Measurements from ENCODE around the gene MYBPC3.

The MYBPC3 gene

GRCh38 chr11:47369676-47370075 lies 17.2 kb upstream of the MYBPC3 start:
- Histone ChIP-seq H3K4me3 (ENCODE audit: low read depth in 1 of 2, low read length in 2 of 2) (no peak overlapping the region), H3K4me1 (ENCODE audit: control insufficient read depth in 1 of 2, insufficient read depth in 2 of 2, low read length in 2 of 2) (no peaks in the 10 kb centered on the region), H3K9me3 (ENCODE audit: control insufficient read depth in 1 of 2, low read length in 2 of 2) (no peaks in the 10 kb centered on the region), H3K27me3 (ENCODE audit: low read depth, low read length) (no peaks in the 10 kb centered on the region), H3K36me3 (ENCODE audit: control insufficient read depth in 1 of 2, insufficient read depth in 2 of 2, low read length in 2 of 2) (no peaks in the 10 kb centered on the region), H3K27ac (ENCODE audit: low read length) (no peak overlapping the region)

- Histone ChIP-seq H3K27me3 (ENCODE audit: low read depth, low read length) (no peaks in the 10 kb centered on the region), H3K4me1 (ENCODE audit: control insufficient read depth in 1 of 2, insufficient read depth in 2 of 2, low read length in 2 of 2) (no peaks in the 10 kb centered on the region), H3K9me3 (ENCODE audit: control insufficient read depth in 1 of 2, low read length in 2 of 2) (no peaks in the 10 kb centered on the region), H3K36me3 (ENCODE audit: control insufficient read depth in 1 of 2, insufficient read depth in 2 of 2, low read length in 2 of 2) (no peaks in the 10 kb centered on the region), H3K4me3 (ENCODE audit: low read depth in 1 of 2, low read length in 2 of 2) (no peak overlapping the region), H3K27ac (ENCODE audit: low read length) (no peak overlapping the region)
Observed at GRCh38 chr11:47366020-47366490, 13.6 kb upstream of the MYBPC3 start.

GRCh38 chr11:47361419-47361818 lies 8.9 kb upstream of the MYBPC3 start:
- Histone ChIP-seq H3K27ac (ENCODE audit: low read length) (no peak overlapping the region), H3K4me3 (ENCODE audit: low read depth in 1 of 2, low read length in 2 of 2) (no peak overlapping the region), H3K9me3 (ENCODE audit: control insufficient read depth in 1 of 2, low read length in 2 of 2) (no peaks in the 10 kb centered on the region), H3K36me3 (ENCODE audit: control insufficient read depth in 1 of 2, insufficient read depth in 2 of 2, low read length in 2 of 2) (no peaks in the 10 kb centered on the region), H3K27me3 (ENCODE audit: low read depth, low read length) (no peaks in the 10 kb centered on the region), H3K4me1 (ENCODE audit: control insufficient read depth in 1 of 2, insufficient read depth in 2 of 2, low read length in 2 of 2) (no peaks in the 10 kb centered on the region)

- Histone ChIP-seq H3K4me3 (ENCODE audit: low read depth in 1 of 2, low read length in 2 of 2) (no peak overlapping the region), H3K36me3 (ENCODE audit: control insufficient read depth in 1 of 2, insufficient read depth in 2 of 2, low read length in 2 of 2) (no peaks in the 10 kb centered on the region), H3K27ac (ENCODE audit: low read length) (no peak overlapping the region), H3K4me1 (ENCODE audit: control insufficient read depth in 1 of 2, insufficient read depth in 2 of 2, low read length in 2 of 2) (no peaks in the 10 kb centered on the region), H3K27me3 (ENCODE audit: low read depth, low read length) (no peaks in the 10 kb centered on the region), H3K9me3 (ENCODE audit: control insufficient read depth in 1 of 2, low read length in 2 of 2) (no peaks in the 10 kb centered on the region)
Observed at GRCh38 chr11:47360341-47360740, 7.8 kb upstream of the MYBPC3 start.

GRCh38 chr11:47359586-47359985 lies 7.1 kb upstream of the MYBPC3 start:
- Histone ChIP-seq H3K36me3 (ENCODE audit: control insufficient read depth in 1 of 2, insufficient read depth in 2 of 2, low read length in 2 of 2) (no peaks in the 10 kb centered on the region), H3K4me1 (ENCODE audit: control insufficient read depth in 1 of 2, insufficient read depth in 2 of 2, low read length in 2 of 2) (peaks cover 0 to 2% of the 10 kb centered on the region in 2 donors)

GRCh38 chr11:47359162-47359561 lies 6.7 kb upstream of the MYBPC3 start:
- Histone ChIP-seq H3K27ac (ENCODE audit: low read length) (no peak overlapping the region), H3K4me3 (ENCODE audit: low read depth in 1 of 2, low read length in 2 of 2) (no peak overlapping the region), H3K36me3 (ENCODE audit: control insufficient read depth in 1 of 2, insufficient read depth in 2 of 2, low read length in 2 of 2) (no peaks in the 10 kb centered on the region), H3K27me3 (ENCODE audit: low read depth, low read length) (no peaks in the 10 kb centered on the region), H3K4me1 (ENCODE audit: control insufficient read depth in 1 of 2, insufficient read depth in 2 of 2, low read length in 2 of 2) (peaks cover 0 to 4% of the 10 kb centered on the region in 2 donors), H3K9me3 (ENCODE audit: control insufficient read depth in 1 of 2, low read length in 2 of 2) (no peaks in the 10 kb centered on the region)

More at GRCh38 chr11:47359586-47359985, 7.1 kb upstream of the MYBPC3 start:
- no peaks in the 10 kb centered on the region for H3K27me3 ChIP-seq (ENCODE audit: low read depth, low read length)
- H3K9me3 ChIP-seq (ENCODE audit: control insufficient read depth in 1 of 2, low read length in 2 of 2): no peaks in the 10 kb centered on the region
- H3K27ac ChIP-seq (ENCODE audit: low read length): no peak overlapping the region
- no peak overlapping the region for H3K4me3 ChIP-seq (ENCODE audit: low read depth in 1 of 2, low read length in 2 of 2)

- H3K36me3 ChIP-seq (ENCODE audit: control insufficient read depth in 1 of 2, insufficient read depth in 2 of 2, low read length in 2 of 2): no peaks in the 10 kb centered on the region
- no peak overlapping the region for H3K27ac ChIP-seq (ENCODE audit: low read length)
- no peaks in the 10 kb centered on the region for H3K27me3 ChIP-seq (ENCODE audit: low read depth, low read length)
- H3K4me1 ChIP-seq (ENCODE audit: control insufficient read depth in 1 of 2, insufficient read depth in 2 of 2, low read length in 2 of 2): peaks cover 0 to 4% of the 10 kb centered on the region in 2 donors
- H3K9me3 ChIP-seq (ENCODE audit: control insufficient read depth in 1 of 2, low read length in 2 of 2): no peaks in the 10 kb centered on the region
- H3K4me3 ChIP-seq (ENCODE audit: low read depth in 1 of 2, low read length in 2 of 2): no peak overlapping the region
Observed at GRCh38 chr11:47358731-47359051, 6.2 kb upstream of the MYBPC3 start.

GRCh38 chr11:47357985-47358730 lies 5.7 kb upstream of the MYBPC3 start:
- H3K9me3 ChIP-seq (ENCODE audit: control insufficient read depth in 1 of 2, low read length in 2 of 2): no peaks in the 10 kb centered on the region
- H3K36me3 ChIP-seq (ENCODE audit: control insufficient read depth in 1 of 2, insufficient read depth in 2 of 2, low read length in 2 of 2): no peaks in the 10 kb centered on the region
- H3K4me3 ChIP-seq (ENCODE audit: low read depth in 1 of 2, low read length in 2 of 2): no peak overlapping the region
- peaks cover 0 to 4% of the 10 kb centered on the region in 2 donors for H3K4me1 ChIP-seq (ENCODE audit: control insufficient read depth in 1 of 2, insufficient read depth in 2 of 2, low read length in 2 of 2)
- H3K27ac ChIP-seq (ENCODE audit: low read length): no peak overlapping the region
- no peaks in the 10 kb centered on the region for H3K27me3 ChIP-seq (ENCODE audit: low read depth, low read length)

- Histone ChIP-seq H3K4me1 (ENCODE audit: control insufficient read depth in 1 of 2, insufficient read depth in 2 of 2, low read length in 2 of 2) (peaks cover 0 to 4% of the 10 kb centered on the region in 2 donors), H3K27ac (ENCODE audit: low read length) (no peak overlapping the region), H3K9me3 (ENCODE audit: control insufficient read depth in 1 of 2, low read length in 2 of 2) (no peaks in the 10 kb centered on the region), H3K4me3 (ENCODE audit: low read depth in 1 of 2, low read length in 2 of 2) (no peak overlapping the region), H3K27me3 (ENCODE audit: low read depth, low read length) (no peaks in the 10 kb centered on the region), H3K36me3 (ENCODE audit: control insufficient read depth in 1 of 2, insufficient read depth in 2 of 2, low read length in 2 of 2) (no peaks in the 10 kb centered on the region)
Observed at GRCh38 chr11:47356998-47357329, 4.5 kb upstream of the MYBPC3 start.

GRCh38 chr11:47356129-47356997 lies 3.9 kb upstream of the MYBPC3 start:
- Histone ChIP-seq H3K36me3 (ENCODE audit: control insufficient read depth in 1 of 2, insufficient read depth in 2 of 2, low read length in 2 of 2) (no peaks in the 10 kb centered on the region), H3K9me3 (ENCODE audit: control insufficient read depth in 1 of 2, low read length in 2 of 2) (no peaks in the 10 kb centered on the region), H3K4me3 (ENCODE audit: low read depth in 1 of 2, low read length in 2 of 2) (no peak overlapping the region), H3K27ac (ENCODE audit: low read length) (no peak overlapping the region), H3K27me3 (ENCODE audit: low read depth, low read length) (no peaks in the 10 kb centered on the region), H3K4me1 (ENCODE audit: control insufficient read depth in 1 of 2, insufficient read depth in 2 of 2, low read length in 2 of 2) (peaks cover 0 to 4% of the 10 kb centered on the region in 2 donors)

GRCh38 chr11:47355283-47356128 lies 3.0 kb upstream of the MYBPC3 start:
- no peaks in the 10 kb centered on the region for H3K9me3 ChIP-seq (ENCODE audit: control insufficient read depth in 1 of 2, low read length in 2 of 2)
- H3K27ac ChIP-seq (ENCODE audit: low read length): no peak overlapping the region
- peaks cover 0 to 4% of the 10 kb centered on the region in 2 donors for H3K4me1 ChIP-seq (ENCODE audit: control insufficient read depth in 1 of 2, insufficient read depth in 2 of 2, low read length in 2 of 2)
- H3K27me3 ChIP-seq (ENCODE audit: low read depth, low read length): no peaks in the 10 kb centered on the region
- peak overlapping the region; percentile 11 to 61 for H3K4me3 ChIP-seq (ENCODE audit: low read depth in 1 of 2, low read length in 2 of 2)
- no peaks in the 10 kb centered on the region for H3K36me3 ChIP-seq (ENCODE audit: control insufficient read depth in 1 of 2, insufficient read depth in 2 of 2, low read length in 2 of 2)
